Ammon's horn (tissue), 1 donor: Measurements from ENCODE around the gene SMARCB1.

Experiments
- DNase-seq: peaks from one replicate; pipeline ENCODE4 v3.0.0-alpha.2; 2016; ENCODE audit warnings: low spot score

The SMARCB1 gene

GRCh38 chr22:23762842-23763578 lies 23.8 kb upstream of the SMARCB1 start, which contains the start of gene C22orf15:
Gene C22orf15, plus strand, starts transcription at chr22:23762990. Its CDS starts 317 bp downstream, at chr22:23763307.
- peak; percentile 66 for DNase-seq

- no peak for DNase-seq
These were observed 23.2 kb upstream of the SMARCB1 start for GRCh38 chr22:23763579-23763945.

GRCh38 chr22:23763954-23764353 lies 22.8 kb upstream of the SMARCB1 start:
- no peak for DNase-seq

DNA sequence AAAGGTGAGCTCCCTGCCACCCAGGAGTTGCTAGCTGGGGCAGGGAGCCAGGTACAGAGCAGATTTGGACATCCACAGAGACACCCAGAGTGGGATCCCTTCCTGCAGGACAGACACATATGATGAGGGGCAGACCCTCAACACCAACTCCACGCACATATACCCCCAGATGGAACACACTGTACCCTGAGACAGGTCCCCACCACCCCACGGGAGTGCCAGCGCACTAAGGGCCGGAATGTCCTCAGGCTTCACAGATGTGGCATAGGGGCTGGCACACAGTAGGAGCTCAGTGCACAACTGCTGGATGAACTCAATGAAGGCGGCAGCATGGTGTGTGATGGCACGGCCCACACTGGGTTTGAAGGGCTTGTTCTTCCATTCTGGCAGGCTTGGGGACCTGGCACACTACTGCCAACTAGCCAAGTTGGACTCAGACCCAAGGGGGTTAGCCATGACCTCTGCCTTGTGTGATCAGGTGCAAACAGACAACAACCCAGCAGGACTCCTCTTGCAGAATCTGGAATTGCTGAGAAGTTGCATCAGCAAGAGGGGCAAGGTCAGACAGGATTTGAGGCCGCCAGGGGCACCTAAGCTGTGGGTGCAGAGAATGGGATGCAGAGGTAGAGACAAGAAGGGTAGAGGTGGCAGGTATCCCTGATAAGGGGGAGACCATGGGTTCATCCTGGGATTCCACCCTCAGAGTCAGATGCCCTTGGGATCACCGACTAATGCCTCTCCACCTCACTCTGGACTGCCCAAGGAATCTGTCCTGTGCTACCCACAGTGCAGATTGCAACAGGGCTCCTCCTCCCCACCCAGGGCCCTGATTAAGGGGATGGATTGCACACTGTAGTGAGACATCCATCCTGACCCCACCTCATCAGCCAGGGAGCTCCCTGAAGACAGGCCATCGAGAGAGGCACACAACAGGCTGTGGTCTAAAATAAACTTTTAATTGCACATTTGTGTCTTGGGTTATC lies 21.6 kb upstream of the SMARCB1 start:
- no peak for DNase-seq

DNA sequence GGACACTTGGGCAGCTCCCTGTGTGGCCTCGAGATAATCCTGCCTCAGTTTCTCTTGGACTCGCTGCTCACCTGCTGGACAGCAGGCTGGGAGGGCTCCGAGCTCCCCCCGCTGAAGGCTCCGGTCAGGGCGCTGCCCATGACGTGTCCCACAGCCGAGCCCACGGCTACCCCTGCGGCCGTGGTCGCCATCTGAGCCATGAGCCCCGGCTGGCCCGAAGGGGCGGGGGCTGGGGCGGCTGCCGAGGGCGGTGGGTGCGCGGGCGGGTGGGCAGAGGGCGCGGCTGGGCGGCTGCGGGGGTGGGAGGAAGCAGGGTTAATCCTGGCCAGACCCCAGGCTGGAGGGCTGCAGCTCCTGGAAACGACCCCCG lies 19.5 kb upstream of the SMARCB1 start:
- no peak for DNase-seq

GRCh38 chr22:23767673-23768548 lies 18.9 kb upstream of the SMARCB1 start, which contains the start of gene CHCHD10:
Gene CHCHD10, minus strand, starts transcription at chr22:23767972. Its CDS starts 98 bp downstream, at chr22:23767874.
- DNase-seq = peak; percentile 91

GRCh38 chr22:23769321-23769965 lies 17.3 kb upstream of the SMARCB1 start:
- no peak for DNase-seq

DNA sequence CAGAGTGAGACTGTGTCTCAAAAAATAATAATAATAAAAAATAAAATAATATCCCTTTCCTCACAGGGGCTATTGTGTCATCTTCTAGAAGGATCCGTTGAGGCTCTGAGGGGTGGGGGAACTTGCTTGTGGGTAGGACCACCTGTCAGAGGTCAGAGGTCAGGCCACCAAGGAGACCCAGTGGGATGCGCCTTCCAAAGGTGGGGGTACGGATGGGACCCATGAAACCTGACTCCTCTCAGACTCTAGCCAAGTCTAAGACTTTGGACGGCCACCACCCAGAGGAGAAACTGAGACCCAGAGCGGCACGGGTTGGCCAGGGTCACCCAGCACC lies 14.5 kb upstream of the SMARCB1 start:
- DNase-seq = no peak

- peak; percentile 3 for DNase-seq
These were observed 13.9 kb upstream of the SMARCB1 start, which contains the start of gene MMP11 for GRCh38 chr22:23772649-23773473. Gene MMP11, plus strand, starts transcription at chr22:23772849. Its CDS starts 22 bp downstream, at chr22:23772871.

DNA sequence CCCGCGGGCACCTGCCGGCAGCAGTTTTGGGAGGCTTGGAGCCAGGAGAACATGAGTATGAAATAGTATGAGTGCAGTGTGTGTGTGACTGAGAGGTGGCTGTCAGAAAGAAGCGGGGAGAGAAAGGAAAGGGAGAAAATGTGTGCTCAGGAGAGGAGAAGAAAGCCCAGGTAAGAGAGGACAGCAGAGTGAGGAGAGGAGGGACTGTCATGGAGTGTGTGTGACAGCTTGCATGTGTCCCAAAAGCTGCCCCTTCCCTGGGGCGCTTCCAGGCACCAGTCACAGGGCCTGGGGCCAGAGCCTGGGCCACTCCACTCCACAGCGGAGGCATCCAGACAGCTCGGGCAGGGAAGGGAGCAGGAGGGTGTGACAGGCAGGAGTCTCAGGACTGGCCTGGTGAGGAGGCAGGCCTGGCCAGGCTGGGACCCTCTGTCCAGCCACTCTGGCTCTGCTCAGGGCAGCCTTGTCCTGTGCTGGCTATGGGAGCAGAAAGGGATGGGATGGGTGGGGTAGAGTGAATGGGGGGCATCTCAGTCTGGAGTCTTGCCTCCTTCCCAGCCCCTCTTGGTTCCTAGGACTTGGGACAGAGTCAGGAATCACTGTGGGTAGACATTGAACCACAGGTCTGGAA lies 13.2 kb upstream of the SMARCB1 start:
- DNase-seq = no peak

- no peak for DNase-seq
These were observed 12.4 kb upstream of the SMARCB1 start for GRCh38 chr22:23774114-23774921.

DNA sequence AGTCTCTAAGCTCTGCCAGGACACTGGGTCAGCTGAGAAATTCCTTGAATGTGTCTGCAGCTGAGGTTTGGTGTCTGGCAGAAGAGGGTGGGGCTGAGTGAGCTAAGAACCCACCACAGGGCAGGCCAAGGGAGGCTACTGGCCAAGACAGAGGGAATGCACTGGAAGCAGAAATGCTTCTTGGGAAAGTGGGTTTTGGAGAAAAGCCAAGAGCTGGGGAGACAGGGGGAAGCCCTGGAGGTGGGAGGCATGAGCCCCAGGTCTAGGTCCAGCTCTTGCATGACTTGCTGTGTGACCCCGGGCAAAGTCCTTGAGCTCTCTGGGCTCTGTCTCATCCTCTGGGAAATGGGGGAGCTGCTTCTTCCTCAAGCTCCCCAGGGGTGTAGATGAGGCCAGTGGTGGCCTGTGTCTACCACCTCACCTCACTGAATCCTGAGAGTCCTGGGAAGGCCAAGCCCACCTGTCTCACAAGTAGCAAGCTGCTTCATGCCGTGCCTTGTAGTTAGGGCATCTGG lies 11.8 kb upstream of the SMARCB1 start:
- DNase-seq = peak; percentile 1

- DNase-seq = no peak
These were observed 10.9 kb upstream of the SMARCB1 start for GRCh38 chr22:23775779-23776375.

GRCh38 chr22:23777776-23778576 lies 8.8 kb upstream of the SMARCB1 start:
- DNase-seq = no peak

GRCh38 chr22:23778577-23778900 lies 8.2 kb upstream of the SMARCB1 start:
- DNase-seq = no peak

DNA sequence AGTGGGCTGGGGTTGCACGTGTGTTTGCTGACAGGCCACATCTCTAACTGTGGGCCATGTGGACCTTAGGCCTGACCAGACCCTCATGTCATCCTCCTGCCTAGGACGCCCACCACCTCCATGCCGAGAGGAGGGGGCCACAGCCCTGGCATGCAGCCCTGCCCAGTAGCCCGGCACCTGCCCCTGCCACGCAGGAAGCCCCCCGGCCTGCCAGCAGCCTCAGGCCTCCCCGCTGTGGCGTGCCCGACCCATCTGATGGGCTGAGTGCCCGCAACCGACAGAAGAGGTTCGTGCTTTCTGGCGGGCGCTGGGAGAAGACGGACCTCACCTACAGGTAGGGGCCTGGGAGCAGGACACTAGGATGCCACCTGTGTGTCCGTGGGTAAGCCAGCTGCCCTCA lies 7.7 kb upstream of the SMARCB1 start:
- DNase-seq = no peak

DNA sequence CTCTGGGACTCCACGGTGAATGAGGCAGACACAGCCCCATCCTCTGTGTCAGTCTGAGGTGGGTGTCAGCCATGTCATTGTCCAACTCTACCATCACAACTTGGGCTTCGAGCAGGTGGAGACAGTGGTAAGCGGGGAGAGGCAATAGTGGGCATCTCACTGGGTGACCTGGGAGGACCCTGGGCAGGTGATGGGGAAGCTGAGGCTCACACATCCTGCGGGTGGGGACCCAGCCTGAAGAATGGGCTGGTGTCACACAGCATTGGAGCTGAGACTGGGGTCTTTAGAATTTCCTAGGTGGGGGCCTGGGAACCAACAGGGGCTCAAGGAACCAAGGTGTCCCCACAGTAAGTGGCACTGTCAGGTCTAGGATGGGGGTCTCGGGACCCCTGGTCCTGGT lies 7.0 kb upstream of the SMARCB1 start:
- DNase-seq = no peak
